ENCODE data around the gene ID3. TPM values are rescaled to one million over a fixed set of nuclear protein-coding genes. Genes with fewer than 3 reads are reported as not detected.

Gene ID3
- total and polyA plus RNA-seq, 12 donors = 28.8 to 213 (median 109) TPM

GRCh38 chr1:23601135-23601967 is 42.0 kb upstream of the ID3 start:
- Histone ChIP-seq H3K4me1 (replicated peaks in 1 of 2) (no peaks in the 10 kb centered on the region), H3K27me3 (no peaks in the 10 kb centered on the region), H3K9me3 (replicated peaks in 1 of 3) (no peaks in the 10 kb centered on the region), H3K27ac (no peak overlapping the region), H3K36me3 (replicated peaks in 1 of 2) (no peaks in the 10 kb centered on the region), H3K4me3 (no peak overlapping the region)
- no peak for DNase-seq
- 81 to 85% (median 85%) methylated on average over 11 of the region's 11 CpGs for WGBS, 4 donors
- intact Hi-C loops (cut with DNase I) = no loop called here
- no peak for TF ChIP-seq CTCF (IDR thresholded peaks at IDR 0.05)
- no peak for TF ChIP-seq POLR2A (IDR thresholded peaks at IDR 0.05)

GRCh38 chr1:23600283-23600682 is 41.0 kb upstream of the ID3 start:
- Histone ChIP-seq H3K27me3 (no peaks in the 10 kb centered on the region), H3K4me1 (replicated peaks in 1 of 2) (no peaks in the 10 kb centered on the region), H3K27ac (no peak overlapping the region), H3K36me3 (replicated peaks in 1 of 2) (no peaks in the 10 kb centered on the region), H3K9me3 (replicated peaks in 1 of 3) (no peaks in the 10 kb centered on the region), H3K4me3 (no peak overlapping the region)
- WGBS, 4 donors = 70 to 81% (median 76%) methylated on average over 3 to 6 of the region's 6 CpGs
- TF ChIP-seq POLR2A (IDR thresholded peaks at IDR 0.05) = no peak
- no peak for TF ChIP-seq CTCF (IDR thresholded peaks at IDR 0.05)
- intact Hi-C loops (cut with DNase I) = no loop called here
- no peak for DNase-seq

- 73 to 89% (median 75%) methylated on average over 1 of the region's 1 CpG for WGBS, 4 donors
- no peak for DNase-seq
- Histone ChIP-seq H3K36me3 (replicated peaks in 1 of 2) (no peaks in the 10 kb centered on the region), H3K27ac (no peak overlapping the region), H3K9me3 (replicated peaks in 1 of 3) (no peaks in the 10 kb centered on the region), H3K27me3 (no peaks in the 10 kb centered on the region), H3K4me3 (no peak overlapping the region), H3K4me1 (replicated peaks in 1 of 2) (no peaks in the 10 kb centered on the region)
- intact Hi-C loops (cut with DNase I) = no loop called here
- TF ChIP-seq POLR2A (IDR thresholded peaks at IDR 0.05) (no peak), CTCF (IDR thresholded peaks at IDR 0.05) (no peak)
Measured at GRCh38 chr1:23599125-23599524, 39.8 kb upstream of the ID3 start.

GRCh38 chr1:23598424-23598823 is 39.1 kb upstream of the ID3 start:
- H3K27ac ChIP-seq = peak overlapping the region in 1 of 5 donors; percentile 36
- intact Hi-C loops (cut with DNase I) = no loop called here

More at GRCh38 chr1:23598424-23598823, 39.1 kb upstream of the ID3 start:
- no peaks in the 10 kb centered on the region for H3K9me3 ChIP-seq (replicated peaks in 1 of 3)
- WGBS, 4 donors = 75 to 87% (median 83%) methylated on average over 6 to 8 of the region's 8 CpGs
- no peaks in the 10 kb centered on the region for H3K36me3 ChIP-seq (replicated peaks in 1 of 2)
- H3K4me1 ChIP-seq (replicated peaks in 1 of 2) = no peaks in the 10 kb centered on the region
- no peak overlapping the region for H3K4me3 ChIP-seq
- H3K27me3 ChIP-seq = no peaks in the 10 kb centered on the region
- DNase-seq = no peak
- no peak for TF ChIP-seq POLR2A (IDR thresholded peaks at IDR 0.05)
